Nephron progenitor cell (in vitro differentiated cells): ENCODE results near the gene RUNX1.

ENCODE experiments used
- DNase-seq: peaks from one replicate; pipeline ENCODE4 v3.0.0; 2021
- H3K27ac Mint-ChIP-seq: 2 replicates; pipeline ENCODE4 v1.8.0; 2021; ENCODE audit warnings: mild to moderate bottlenecking, moderate library complexity, mixed read lengths
- H3K27me3 Mint-ChIP-seq: 2 replicates; pipeline ENCODE4 v1.8.0; 2021; ENCODE audit warnings: mild to moderate bottlenecking, low read depth, mixed read lengths; ENCODE audit not compliant: poor library complexity
- H3K36me3 Mint-ChIP-seq: 2 replicates; pipeline ENCODE4 v1.8.0; 2021; ENCODE audit warnings: low read depth, mixed read lengths
- H3K4me1 Mint-ChIP-seq: 2 replicates; pipeline ENCODE4 v1.8.0; 2021; ENCODE audit warnings: mixed read lengths
- H3K4me3 Mint-ChIP-seq: 2 replicates; pipeline ENCODE4 v1.8.0; 2021; ENCODE audit warnings: mild to moderate bottlenecking, moderate library complexity, mixed read lengths
- H3K9me3 Mint-ChIP-seq: 2 replicates; pipeline ENCODE4 v1.8.0; 2021; ENCODE audit warnings: mild to moderate bottlenecking, moderate library complexity, mixed read lengths
- TF ChIP-seq, protein P1 (sequence below): fragments of 200-600 bp; sonication (generic); IDR thresholded peaks from 2 replicates; pipeline ENCODE4 v1.5.0; 2021; ENCODE audit warnings: antibody characterized with exemption

Gene RUNX1

DNA sequence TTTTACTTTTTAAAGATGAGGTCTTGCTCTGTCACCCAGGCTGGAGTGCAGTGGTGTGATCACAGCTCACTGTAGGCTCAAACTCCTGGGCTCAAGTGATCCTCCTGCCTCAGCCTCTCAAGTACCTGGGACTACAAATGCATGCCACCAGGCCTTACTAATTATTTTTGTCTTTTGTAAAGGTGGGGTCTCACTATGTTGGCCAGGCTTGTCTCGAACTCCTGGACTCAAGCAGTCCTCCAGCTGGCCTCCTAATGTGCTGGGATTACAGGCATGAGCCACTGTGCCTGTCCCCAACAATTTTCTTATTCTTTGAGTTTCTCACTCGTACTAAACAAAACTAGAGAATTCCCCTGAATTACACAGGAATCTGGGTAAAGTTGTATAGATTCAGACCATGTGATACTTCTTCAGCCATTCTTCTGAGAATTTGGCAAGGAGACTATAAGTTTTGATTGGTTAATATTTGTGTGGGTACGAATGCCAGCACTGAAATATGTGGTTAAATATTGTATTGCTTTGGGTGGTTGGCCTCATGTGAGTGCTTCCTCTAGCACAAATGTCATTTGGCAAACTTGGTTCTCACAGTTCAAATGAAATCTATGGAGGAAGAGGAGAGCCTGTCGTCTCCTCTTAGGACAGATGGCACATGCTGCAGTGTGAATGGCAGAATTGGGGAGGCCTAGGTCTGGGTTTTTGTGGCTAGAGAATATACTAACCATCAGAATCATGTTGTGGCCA is 104.9 kb downstream of the RUNX1 start:
- peaks cover 12% of the 10 kb centered on the region for H3K4me1 Mint-ChIP-seq
- H3K9me3 Mint-ChIP-seq: no peaks in the 10 kb centered on the region
- TF ChIP-seq, protein P1, sequence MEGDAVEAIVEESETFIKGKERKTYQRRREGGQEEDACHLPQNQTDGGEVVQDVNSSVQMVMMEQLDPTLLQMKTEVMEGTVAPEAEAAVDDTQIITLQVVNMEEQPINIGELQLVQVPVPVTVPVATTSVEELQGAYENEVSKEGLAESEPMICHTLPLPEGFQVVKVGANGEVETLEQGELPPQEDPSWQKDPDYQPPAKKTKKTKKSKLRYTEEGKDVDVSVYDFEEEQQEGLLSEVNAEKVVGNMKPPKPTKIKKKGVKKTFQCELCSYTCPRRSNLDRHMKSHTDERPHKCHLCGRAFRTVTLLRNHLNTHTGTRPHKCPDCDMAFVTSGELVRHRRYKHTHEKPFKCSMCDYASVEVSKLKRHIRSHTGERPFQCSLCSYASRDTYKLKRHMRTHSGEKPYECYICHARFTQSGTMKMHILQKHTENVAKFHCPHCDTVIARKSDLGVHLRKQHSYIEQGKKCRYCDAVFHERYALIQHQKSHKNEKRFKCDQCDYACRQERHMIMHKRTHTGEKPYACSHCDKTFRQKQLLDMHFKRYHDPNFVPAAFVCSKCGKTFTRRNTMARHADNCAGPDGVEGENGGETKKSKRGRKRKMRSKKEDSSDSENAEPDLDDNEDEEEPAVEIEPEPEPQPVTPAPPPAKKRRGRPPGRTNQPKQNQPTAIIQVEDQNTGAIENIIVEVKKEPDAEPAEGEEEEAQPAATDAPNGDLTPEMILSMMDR: no peak
- H3K27me3 Mint-ChIP-seq: peaks cover 16% of the 10 kb centered on the region
- H3K36me3 Mint-ChIP-seq: no peaks in the 10 kb centered on the region
- H3K4me3 Mint-ChIP-seq: no peak overlapping the region
- no peak overlapping the region for H3K27ac Mint-ChIP-seq
- no peak for DNase-seq

DNA sequence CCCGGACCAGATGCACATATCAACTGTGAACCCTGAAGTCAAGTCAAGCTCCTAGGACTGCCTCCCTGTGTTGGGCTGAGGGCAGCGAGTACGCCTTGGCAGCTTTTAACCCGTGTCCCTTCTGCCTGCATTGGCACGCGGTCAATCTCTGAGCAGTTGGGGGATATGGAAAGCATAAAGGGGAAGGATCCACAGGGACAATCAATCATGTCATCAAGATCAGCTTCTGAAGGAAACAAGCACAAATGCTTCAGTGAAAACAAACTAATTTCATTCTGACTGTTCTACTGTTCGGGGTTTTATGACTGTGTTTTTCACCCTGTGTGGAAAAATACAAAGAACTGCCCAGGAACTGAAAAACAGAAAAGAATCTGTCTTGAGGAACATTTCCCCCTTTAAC is 106.2 kb downstream of the RUNX1 start:
- Mint-ChIP-seq H3K36me3 (no peaks in the 10 kb centered on the region), H3K27me3 (peaks cover 19% of the 10 kb centered on the region), H3K4me1 (peaks cover 12% of the 10 kb centered on the region), H3K4me3 (no peak overlapping the region), H3K27ac (no peak overlapping the region), H3K9me3 (no peaks in the 10 kb centered on the region)
- peak; percentile 4 for DNase-seq
- TF ChIP-seq, protein P1: no peak

DNA sequence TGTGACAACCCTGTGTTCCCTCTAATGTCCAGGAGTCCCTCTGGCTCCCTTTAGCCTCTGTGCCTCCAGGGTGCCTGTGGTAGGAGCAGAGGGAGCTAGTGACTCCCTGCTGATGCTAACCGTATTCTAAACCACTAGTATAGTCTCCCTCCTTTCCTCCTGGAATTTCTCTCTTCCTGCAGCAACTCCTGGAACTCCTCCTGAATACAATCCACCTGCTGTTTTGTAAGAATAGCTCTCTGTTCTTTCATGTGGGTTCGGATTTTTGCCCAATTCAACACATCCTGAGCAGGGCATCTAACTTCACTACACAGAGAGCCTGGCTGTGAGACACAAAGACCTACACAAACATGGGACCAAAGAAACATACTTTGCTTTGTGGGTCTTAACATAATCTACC is 107.9 kb downstream of the RUNX1 start:
- Mint-ChIP-seq H3K4me3 (no peak overlapping the region), H3K36me3 (no peaks in the 10 kb centered on the region)

DNA sequence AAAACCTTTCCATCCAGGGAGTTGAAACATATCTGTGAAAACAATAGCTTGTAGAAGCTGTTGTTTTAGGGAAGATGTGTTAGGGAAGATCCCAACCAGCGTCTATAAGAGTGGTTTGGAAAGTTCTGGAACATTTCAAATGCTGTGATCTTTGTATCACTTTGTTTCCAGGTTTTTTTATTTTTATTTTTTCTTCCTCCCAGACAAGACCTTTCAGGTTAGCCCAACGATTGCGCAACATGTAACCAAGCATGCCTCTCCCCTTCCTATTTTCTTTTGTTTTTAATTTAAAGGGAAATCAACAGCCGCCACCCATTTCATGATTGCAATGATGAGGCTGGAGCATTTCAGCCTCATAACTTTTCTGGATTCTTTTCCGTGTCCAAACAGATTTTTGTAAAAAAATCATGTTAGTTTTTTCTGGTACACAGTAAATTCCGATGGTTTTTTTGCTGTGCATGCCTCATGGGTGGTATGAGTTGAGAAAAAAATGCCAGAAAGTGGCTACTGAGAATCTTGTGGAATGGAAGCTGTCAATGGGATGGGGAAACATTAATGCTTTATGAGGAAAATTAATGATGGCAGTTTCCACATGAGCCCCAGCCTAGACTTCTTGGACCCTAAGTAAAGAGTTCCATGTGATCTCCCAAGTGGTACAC is 109.3 kb downstream of the RUNX1 start:
- Mint-ChIP-seq H3K36me3 (no peaks in the 10 kb centered on the region), H3K27ac (no peak overlapping the region), H3K27me3 (peaks cover 16% of the 10 kb centered on the region), H3K4me3 (no peak overlapping the region), H3K4me1 (peaks cover 7% of the 10 kb centered on the region), H3K9me3 (no peaks in the 10 kb centered on the region)
- TF ChIP-seq, protein P1: no peak
- DNase-seq: no peak

More for the DNA sequence above, 107.9 kb downstream of the RUNX1 start:
- no peak overlapping the region for H3K27ac Mint-ChIP-seq
- peaks cover 12% of the 10 kb centered on the region for H3K4me1 Mint-ChIP-seq
- H3K27me3 Mint-ChIP-seq: peaks cover 22% of the 10 kb centered on the region
- no peaks in the 10 kb centered on the region for H3K9me3 Mint-ChIP-seq
- DNase-seq: no peak
- TF ChIP-seq, protein P1: no peak

DNA sequence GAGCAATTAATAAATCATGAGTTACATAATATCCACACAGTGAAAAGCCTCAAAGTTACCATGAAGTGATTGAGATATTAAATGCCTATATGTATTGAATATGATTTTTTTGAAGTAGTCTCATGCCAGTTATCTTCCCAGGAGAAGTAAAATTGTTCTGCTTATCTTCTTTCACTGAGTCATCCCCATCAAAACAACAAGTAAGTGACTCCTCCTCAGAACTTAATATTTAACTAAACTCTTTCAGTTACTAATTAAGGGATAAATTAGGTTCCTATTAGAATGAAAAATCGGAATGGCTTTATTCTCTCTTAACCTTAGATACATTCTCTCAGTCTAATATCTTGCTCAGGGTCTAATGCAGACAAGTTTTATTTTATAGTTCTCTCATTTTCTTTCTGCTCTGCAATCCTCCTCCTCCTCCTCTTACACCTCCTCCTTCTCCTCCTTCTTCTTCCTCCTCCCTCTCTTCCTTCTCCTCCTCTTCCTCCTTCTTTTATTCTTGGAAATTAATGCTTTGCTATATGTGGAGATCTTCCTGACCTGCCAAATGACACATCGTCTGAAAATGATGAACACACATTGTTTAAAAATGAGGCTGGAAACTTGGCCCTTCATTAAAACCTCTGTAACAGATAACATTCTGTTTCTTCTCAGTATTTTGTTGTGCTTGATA is 110.9 kb downstream of the RUNX1 start:
- Mint-ChIP-seq H3K4me3 (no peak overlapping the region), H3K27me3 (peaks cover 16% of the 10 kb centered on the region), H3K36me3 (no peaks in the 10 kb centered on the region), H3K9me3 (no peaks in the 10 kb centered on the region), H3K4me1 (peaks cover 6% of the 10 kb centered on the region), H3K27ac (no peak overlapping the region)
- no peak for DNase-seq
- TF ChIP-seq, protein P1: no peak
